ENCODE results near the gene GPR82.

GPR82 gene

GRCh38 chrX:41684940-41685339 is 39.0 kb upstream of the GPR82 start:
- Histone ChIP-seq H3K9ac (ENCODE audit: low read length) (no peak overlapping the region), H2AK5ac (ENCODE audit: low read length, severe bottlenecking) (no peak overlapping the region), H3K14ac (ENCODE audit: low read length in 2 of 2) (no peak overlapping the region), H3K79me1 (replicated peaks; ENCODE audit: low read length, poor library complexity, severe bottlenecking) (peaks cover 3% of the 10 kb centered on the region), H3K9me3 (ENCODE audit: control insufficient read depth, low read length) (no peaks in the 10 kb centered on the region), H2BK120ac (ENCODE audit: low read depth, low read length) (no peak overlapping the region), H4K8ac (ENCODE audit: low read length) (no peak overlapping the region), H3K36me3 (ENCODE audit: control insufficient read depth in 1 of 2, insufficient read depth in 2 of 2, low read depth in 1 of 2, low read length in 2 of 2) (no peaks in the 10 kb centered on the region), H3K4me3 (ENCODE audit: insufficient read depth in 1 of 2, low read depth in 1 of 2, low read length in 2 of 2) (no peak overlapping the region), H2BK5ac (ENCODE audit: low read depth, low read length, poor library complexity, severe bottlenecking) (no peak overlapping the region), H3K27ac (ENCODE audit: low read length, poor library complexity, severe bottlenecking) (no peak overlapping the region), H3K18ac (ENCODE audit: low read depth in 1 of 2, low read length in 2 of 2) (no peak overlapping the region), H4K91ac (ENCODE audit: low read length) (no peak overlapping the region), H2BK12ac (ENCODE audit: low read length in 2 of 2) (no peak overlapping the region), H3K4me2 (ENCODE audit: low read length, poor library complexity, severe bottlenecking) (no peak overlapping the region), H3K4ac (ENCODE audit: low read depth in 1 of 2, low read length in 2 of 2) (no peak overlapping the region), H3K27me3 (ENCODE audit: control insufficient read depth in 1 of 2, insufficient read depth in 1 of 2, low read length in 2 of 2) (peaks cover 0 to 3% of the 10 kb centered on the region in 2 experiments), H3K4me1 (ENCODE audit: control insufficient read depth, insufficient read depth, low read depth, low read length) (no peaks in the 10 kb centered on the region), H3K23ac (ENCODE audit: low read length in 2 of 2) (no peak overlapping the region), H2AFZ (ENCODE audit: low read depth, low read length) (no peak overlapping the region), H2BK15ac (ENCODE audit: low read depth, poor library complexity, severe bottlenecking) (no peak overlapping the region)
- no CpG with 5 or more reads among the region's 2 CpGs for WGBS
- DNase-seq, result no peak

DNA sequence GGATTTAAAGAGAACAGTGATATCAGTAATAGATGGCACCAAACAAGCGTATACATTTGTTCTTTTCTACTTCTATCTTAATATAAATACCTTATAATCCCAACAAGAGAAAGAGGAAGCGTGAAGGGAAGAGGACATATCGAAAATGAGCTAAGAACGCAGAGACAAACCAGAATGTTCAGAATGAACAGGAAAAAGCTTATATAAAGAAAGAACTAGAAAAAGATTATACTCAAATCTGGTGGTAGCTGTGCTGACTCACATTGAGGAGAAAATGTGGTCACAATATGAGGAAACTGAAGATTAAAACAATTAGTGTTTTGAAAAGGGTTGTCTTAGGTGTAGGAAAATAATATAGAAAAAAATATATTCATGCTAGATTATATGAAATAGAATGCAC is 37.2 kb upstream of the GPR82 start:
- Histone ChIP-seq H3K27ac (ENCODE audit: low read length, poor library complexity, severe bottlenecking) (no peak overlapping the region), H3K14ac (ENCODE audit: low read length in 2 of 2) (no peak overlapping the region), H3K36me3 (ENCODE audit: control insufficient read depth in 1 of 2, insufficient read depth in 2 of 2, low read depth in 1 of 2, low read length in 2 of 2) (no peaks in the 10 kb centered on the region), H3K9ac (ENCODE audit: low read length) (no peak overlapping the region), H2BK12ac (ENCODE audit: low read length in 2 of 2) (no peak overlapping the region), H3K79me1 (replicated peaks; ENCODE audit: low read length, poor library complexity, severe bottlenecking) (peaks cover 3% of the 10 kb centered on the region), H3K4me1 (ENCODE audit: control insufficient read depth, insufficient read depth, low read depth, low read length) (no peaks in the 10 kb centered on the region), H3K4me2 (ENCODE audit: low read length, poor library complexity, severe bottlenecking) (no peak overlapping the region), H3K18ac (ENCODE audit: low read depth in 1 of 2, low read length in 2 of 2) (no peak overlapping the region), H3K4me3 (ENCODE audit: insufficient read depth in 1 of 2, low read depth in 1 of 2, low read length in 2 of 2) (no peak overlapping the region), H3K4ac (ENCODE audit: low read depth in 1 of 2, low read length in 2 of 2) (no peak overlapping the region), H3K23ac (ENCODE audit: low read length in 2 of 2) (no peak overlapping the region), H2BK15ac (ENCODE audit: low read depth, poor library complexity, severe bottlenecking) (no peak overlapping the region), H3K27me3 (ENCODE audit: control insufficient read depth in 1 of 2, insufficient read depth in 1 of 2, low read length in 2 of 2) (peaks cover 0 to 3% of the 10 kb centered on the region in 2 experiments), H2AFZ (ENCODE audit: low read depth, low read length) (no peak overlapping the region), H3K9me3 (ENCODE audit: control insufficient read depth, low read length) (no peaks in the 10 kb centered on the region), H2BK5ac (ENCODE audit: low read depth, low read length, poor library complexity, severe bottlenecking) (no peak overlapping the region), H4K91ac (ENCODE audit: low read length) (no peak overlapping the region), H2BK120ac (ENCODE audit: low read depth, low read length) (no peak overlapping the region), H2AK5ac (ENCODE audit: low read length, severe bottlenecking) (no peak overlapping the region), H4K8ac (ENCODE audit: low read length) (no peak overlapping the region)
- no peak for DNase-seq
- WGBS, result no CpG with 5 or more reads among the region's 4 CpGs

GRCh38 chrX:41688156-41688555 is 35.8 kb upstream of the GPR82 start:
- no peak overlapping the region for H2AFZ ChIP-seq (ENCODE audit: low read depth, low read length)
- H3K27me3 ChIP-seq (ENCODE audit: control insufficient read depth in 1 of 2, insufficient read depth in 1 of 2, low read length in 2 of 2), result peaks cover 0 to 3% of the 10 kb centered on the region in 2 experiments
- no peak overlapping the region for H4K91ac ChIP-seq (ENCODE audit: low read length)
- H3K23ac ChIP-seq (ENCODE audit: low read length in 2 of 2), result no peak overlapping the region
- no peak overlapping the region for H2AK5ac ChIP-seq (ENCODE audit: low read length, severe bottlenecking)
- H3K9ac ChIP-seq (ENCODE audit: low read length), result no peak overlapping the region
- no peak overlapping the region for H2BK15ac ChIP-seq (ENCODE audit: low read depth, poor library complexity, severe bottlenecking)
- no peak overlapping the region for H3K4ac ChIP-seq (ENCODE audit: low read depth in 1 of 2, low read length in 2 of 2)
- no peak for DNase-seq
- H3K27ac ChIP-seq (ENCODE audit: low read length, poor library complexity, severe bottlenecking), result no peak overlapping the region
- H3K9me3 ChIP-seq (ENCODE audit: control insufficient read depth, low read length), result no peaks in the 10 kb centered on the region
- H3K36me3 ChIP-seq (ENCODE audit: control insufficient read depth in 1 of 2, insufficient read depth in 2 of 2, low read depth in 1 of 2, low read length in 2 of 2), result no peaks in the 10 kb centered on the region
- no CpG with 5 or more reads among the region's 2 CpGs for WGBS
- H3K79me1 ChIP-seq (replicated peaks; ENCODE audit: low read length, poor library complexity, severe bottlenecking), result peaks cover 3% of the 10 kb centered on the region
- H3K14ac ChIP-seq (ENCODE audit: low read length in 2 of 2), result no peak overlapping the region
- no peak overlapping the region for H4K8ac ChIP-seq (ENCODE audit: low read length)
- H3K4me2 ChIP-seq (ENCODE audit: low read length, poor library complexity, severe bottlenecking), result no peak overlapping the region
- H2BK12ac ChIP-seq (ENCODE audit: low read length in 2 of 2), result no peak overlapping the region
- H2BK5ac ChIP-seq (ENCODE audit: low read depth, low read length, poor library complexity, severe bottlenecking), result no peak overlapping the region
- H2BK120ac ChIP-seq (ENCODE audit: low read depth, low read length), result no peak overlapping the region
- no peak overlapping the region for H3K18ac ChIP-seq (ENCODE audit: low read depth in 1 of 2, low read length in 2 of 2)
- H3K4me3 ChIP-seq (ENCODE audit: insufficient read depth in 1 of 2, low read depth in 1 of 2, low read length in 2 of 2), result no peak overlapping the region
- no peaks in the 10 kb centered on the region for H3K4me1 ChIP-seq (ENCODE audit: control insufficient read depth, insufficient read depth, low read depth, low read length)

DNA sequence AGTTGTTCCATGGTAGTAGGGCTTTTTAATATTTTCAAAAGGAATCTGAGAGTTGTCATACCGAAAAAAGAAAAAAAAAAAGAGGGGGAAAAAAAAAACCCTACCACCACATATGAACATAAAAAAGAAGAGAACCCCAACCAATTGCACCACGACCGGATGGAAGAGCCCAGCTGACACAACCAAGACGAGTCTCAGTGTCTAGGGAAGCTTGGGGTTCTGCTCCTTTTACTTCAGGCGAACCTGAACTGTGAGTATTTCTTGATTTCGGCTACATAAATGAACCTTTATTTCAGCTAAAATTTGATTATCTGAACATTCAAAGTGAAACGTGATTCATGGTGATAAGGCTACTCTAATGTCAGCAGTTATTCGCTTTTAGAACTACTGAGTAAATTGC is 35.1 kb upstream of the GPR82 start, which contains the start of gene GPR34:
TSS of gene GPR34 (plus strand) at position 139 of the 400 bp plus-strand sequence. CDS start 6,661 bp downstream, outside the sequence.
- no peak within 1 kb of the TSS for H3K14ac ChIP-seq (ENCODE audit: low read length in 2 of 2)
- peaks cover 0 to 5% of the 10 kb centered on the region in 2 experiments for H3K27me3 ChIP-seq (ENCODE audit: control insufficient read depth in 1 of 2, insufficient read depth in 1 of 2, low read length in 2 of 2)
- H3K79me1 ChIP-seq (replicated peaks; ENCODE audit: low read length, poor library complexity, severe bottlenecking), result peaks cover 3% of the 10 kb centered on the region
- no peak within 1 kb of the TSS for H2BK5ac ChIP-seq (ENCODE audit: low read depth, low read length, poor library complexity, severe bottlenecking)
- no peak within 1 kb of the TSS for H2BK120ac ChIP-seq (ENCODE audit: low read depth, low read length)
- H3K4me3 ChIP-seq (ENCODE audit: insufficient read depth in 1 of 2, low read depth in 1 of 2, low read length in 2 of 2), result no peak within 1 kb of the TSS
- H4K8ac ChIP-seq (ENCODE audit: low read length), result no peak within 1 kb of the TSS
- H3K4ac ChIP-seq (ENCODE audit: low read depth in 1 of 2, low read length in 2 of 2), result no peak within 1 kb of the TSS
- H3K4me1 ChIP-seq (ENCODE audit: control insufficient read depth, insufficient read depth, low read depth, low read length), result no peaks in the 10 kb centered on the region
- no peak within 1 kb of the TSS for H2AK5ac ChIP-seq (ENCODE audit: low read length, severe bottlenecking)
- no peak within 1 kb of the TSS for H3K27ac ChIP-seq (ENCODE audit: low read length, poor library complexity, severe bottlenecking)
- H4K91ac ChIP-seq (ENCODE audit: low read length), result no peak within 1 kb of the TSS
- 94% methylated on average over 3 of the region's 8 CpGs for WGBS
- no peaks in the 10 kb centered on the region for H3K9me3 ChIP-seq (ENCODE audit: control insufficient read depth, low read length)
- no peak within 1 kb of the TSS for H2BK15ac ChIP-seq (ENCODE audit: low read depth, poor library complexity, severe bottlenecking)
- H3K4me2 ChIP-seq (ENCODE audit: low read length, poor library complexity, severe bottlenecking), result no peak within 1 kb of the TSS
- no peaks in the 10 kb centered on the region for H3K36me3 ChIP-seq (ENCODE audit: control insufficient read depth in 1 of 2, insufficient read depth in 2 of 2, low read depth in 1 of 2, low read length in 2 of 2)
- no peak within 1 kb of the TSS for H3K18ac ChIP-seq (ENCODE audit: low read depth in 1 of 2, low read length in 2 of 2)
- no peak within 1 kb of the TSS for H3K9ac ChIP-seq (ENCODE audit: low read length)
- H2AFZ ChIP-seq (ENCODE audit: low read depth, low read length), result no peak within 1 kb of the TSS
- DNase-seq, result no peak
- no peak within 1 kb of the TSS for H2BK12ac ChIP-seq (ENCODE audit: low read length in 2 of 2)
- H3K23ac ChIP-seq (ENCODE audit: low read length in 2 of 2), result no peak within 1 kb of the TSS

Measured in mesenchymal stem cell (in vitro differentiated cells and primary cell).